HepG2 (cell line): ENCODE data around the gene ZNF138. TPM values are rescaled to one million over a fixed set of nuclear protein-coding genes. Genes with fewer than 3 reads are reported as not detected.
A peak's percentile ranks its signal among the peaks of the same experiment; 100 is the strongest.

Experiments
- ATAC-seq: fragments of 200-7000 bp; cut with Tn5 transposase; 3 replicates; pipeline ENCODE4 v1.9.1; 2020; ENCODE audit warnings: mild to moderate bottlenecking, moderate library complexity
- BruUV-seq: library from RNA; stranded (reverse); fragments of 400-500 nt; replicated peaks from 2 replicates; lab custom pipeline; 2021; lab: Mats Ljungman, UMichigan
- CTCF ChIA-PET: fragments of 300-600 bp; formaldehyde crosslinking; extraction: SDS; loops from one replicate; lab custom pipeline; 2021; ENCODE audit warnings: low total read pairs, inconsistent platforms, low intra/inter-chr PET ratio; lab: Yijun Ruan, JAX
- POLR2A ChIA-PET: fragments of 350-600 bp; sonication (Branson Sonifier 250); formaldehyde crosslinking; loops from one replicate; lab custom pipeline; 2020; ENCODE audit warnings: antibody characterized with exemption, inconsistent platforms; lab: Yijun Ruan, JAX
- DNase-seq: peaks from one replicate; pipeline ENCODE4 v3.0.0-alpha.2; 2015; ENCODE audit warnings: low spot score
- FAIRE-seq: peaks from 3 replicates; lab custom pipeline; 2011; peaks lifted over from hg19 to GRCh38; lab: Jason Lieb, UNC
- H2AFZ ChIP-seq: one replicate; pipeline ENCODE4 v1.6.1; 2011; ENCODE audit warnings: low read length, inconsistent platforms
- H3K27ac ChIP-seq: fragments of 300-600 bp; 3 replicates; pipeline ENCODE4 v1.8.0; 2011; ENCODE audit warnings: mixed run types, mild to moderate bottlenecking, mixed read lengths, low read length, inconsistent platforms; ENCODE audit not compliant: insufficient read depth; ENCODE audit errors: extremely low read length
- H3K27me3 ChIP-seq, 2 experiments: fragments of 200-600 bp in 1 of 2; 2 replicates in 1 of 2; 3 replicates in 1 of 2; pipeline versions ENCODE4 v1.6.0 to v1.8.0; 2011; ENCODE audit warnings: low read length in 2 of 2, mild to moderate bottlenecking in 2 of 2, moderate library complexity in 2 of 2, inconsistent platforms in 1 of 2; ENCODE audit not compliant: insufficient read depth in 2 of 2, control insufficient read depth in 1 of 2
- H3K36me3 ChIP-seq, 2 experiments: fragments of 200-600 bp in 1 of 2; replicated peaks in 1 of 2; 2 replicates in 1 of 2; 3 replicates in 1 of 2; pipeline versions ENCODE4 v1.5.1 to v1.8.0; 2011; ENCODE audit warnings: low read length in 2 of 2, inconsistent platforms in 1 of 2; ENCODE audit not compliant: insufficient read depth in 2 of 2, control insufficient read depth in 1 of 2
- H3K4me1 ChIP-seq: 2 replicates; pipeline ENCODE4 v1.5.1; 2012; ENCODE audit warnings: low read length, inconsistent platforms; ENCODE audit not compliant: insufficient read depth
- H3K4me2 ChIP-seq: 2 replicates; pipeline ENCODE4 v1.6.0; 2011; ENCODE audit warnings: low read depth, low read length, inconsistent platforms
- H3K4me3 ChIP-seq, 3 experiments: fragments of 200-600 bp in 1 of 3; sonication (generic), shearing (Covaris generic) in 1 of 3; replicated peaks in 1 of 3; 2 replicates each; pipeline ENCODE4 v1.5.1; 2011 to 2016; ENCODE audit warnings: low read length in 3 of 3, inconsistent platforms in 2 of 3, low read depth in 2 of 3, mild to moderate bottlenecking in 2 of 3, control low read depth in 1 of 3, mixed read lengths in 1 of 3; ENCODE audit not compliant: insufficient read depth in 1 of 3
- H3K79me2 ChIP-seq: one replicate; pipeline ENCODE4 v1.6.1; 2011; ENCODE audit warnings: low read length, inconsistent platforms; ENCODE audit not compliant: insufficient read depth
- H3K9ac ChIP-seq: 2 replicates; pipeline ENCODE4 v1.6.0; 2011; ENCODE audit warnings: mild to moderate bottlenecking, low read depth, low read length, inconsistent platforms; ENCODE audit not compliant: insufficient read depth
- H3K9me3 ChIP-seq: 2 replicates; pipeline ENCODE4 v1.5.1; 2012; ENCODE audit warnings: mild to moderate bottlenecking, low read length
- H4K20me1 ChIP-seq: 2 replicates; pipeline ENCODE4 v1.6.0; 2011; ENCODE audit warnings: inconsistent platforms, mild to moderate bottlenecking, low read length, moderate library complexity; ENCODE audit not compliant: insufficient read depth
- BHLHE40 ChIP-seq: IDR thresholded peaks from 2 replicates; pipeline ENCODE4 v1.6.1; 2011; ENCODE audit warnings: low read length, improper control_type of control experiment
- DNMT3B ChIP-seq: conservative IDR thresholded peaks from 2 replicates; pipeline ENCODE4 v1.6.1; 2016; ENCODE audit warnings: missing biosample characterization, control low read depth
- FOSL2 ChIP-seq: sonication (generic); formaldehyde crosslinking; IDR thresholded peaks from 2 replicates; pipeline ENCODE4 v1.4.0; 2020; ENCODE audit warnings: missing genetic modification reagents
- FOXO4 ChIP-seq: sonication (generic); formaldehyde crosslinking; conservative IDR thresholded peaks from 2 replicates; pipeline ENCODE4 v1.8.1; 2023; ENCODE audit warnings: missing genetic modification reagents
- GRHL1 ChIP-seq: sonication (generic); formaldehyde crosslinking; conservative IDR thresholded peaks from 2 replicates; pipeline ENCODE4 v1.8.0; 2022; ENCODE audit warnings: missing genetic modification reagents
- PRMT3 ChIP-seq: sonication (generic); formaldehyde crosslinking; IDR thresholded peaks from 2 replicates; pipeline ENCODE4 v1.8.1; 2022; ENCODE audit warnings: low read depth, mild to moderate bottlenecking, moderate library complexity, missing genetic modification reagents, borderline replicate concordance
- RBFOX2 ChIP-seq: fragments of 200-400 bp; formaldehyde crosslinking; IDR thresholded peaks from 2 replicates; pipeline ENCODE4 v1.6.1; 2017; ENCODE audit warnings: low read depth, mild to moderate bottlenecking, low read length
- SRY ChIP-seq: sonication (generic); formaldehyde crosslinking; IDR thresholded peaks from 2 replicates; pipeline ENCODE4 v1.8.0; 2022; ENCODE audit warnings: mild to moderate bottlenecking, missing genetic modification reagents
- THAP11 ChIP-seq: IDR thresholded peaks from 2 replicates; pipeline ENCODE4 v1.6.1; 2016; ENCODE audit warnings: missing biosample characterization, missing genetic modification reagents
- ZFP36L2 ChIP-seq: sonication (generic); formaldehyde crosslinking; IDR thresholded peaks from 2 replicates; pipeline ENCODE4 v1.4.0; 2020; ENCODE audit warnings: missing genetic modification reagents
- ZNF101 ChIP-seq: sonication (generic); formaldehyde crosslinking; IDR thresholded peaks from 2 replicates; pipeline ENCODE4 v1.4.0; 2020; ENCODE audit warnings: mild to moderate bottlenecking, low read depth, missing genetic modification reagents, borderline replicate concordance
- ZNF180 ChIP-seq: sonication (generic); formaldehyde crosslinking; IDR thresholded peaks from 2 replicates; pipeline ENCODE4 v1.4.0; 2020; ENCODE audit warnings: low read depth, missing genetic modification reagents, borderline replicate concordance
- ZNF318 ChIP-seq: sonication (generic); formaldehyde crosslinking; IDR thresholded peaks from 2 replicates; pipeline ENCODE4 v1.4.0; 2020; ENCODE audit warnings: mild to moderate bottlenecking, missing genetic modification reagents
- ZNF644 ChIP-seq: IDR thresholded peaks from 2 replicates; pipeline ENCODE4 v1.6.1; 2016; ENCODE audit warnings: low read depth
- ZNF775 ChIP-seq: sonication (generic); formaldehyde crosslinking; IDR thresholded peaks from 2 replicates; pipeline ENCODE4 v1.4.0; 2020; ENCODE audit warnings: missing genetic modification reagents, mild to moderate bottlenecking, moderate library complexity, borderline replicate concordance
- WGBS: methylation state at CpG from one replicate; pipeline ENCODE4 v1.1.6; 2017; ENCODE audit warnings: low lambda C conversion rate; 5-methylcytosine and 5-hydroxymethylcytosine counted together
- in situ Hi-C: cut with HindIII; loops from 2 replicates; pipeline ENCODE4 v1.10.0; 2017; ENCODE audit warnings: low pct_unique_long_range_greater_than_20kb; ENCODE audit not compliant: extremely low pct_ligation_motif_present
- intact Hi-C: fragments of 100-400 bp; cut with micrococcal nuclease; formaldehyde crosslinking; loops from one replicate; pipeline ENCODE4 v1.10.0; 2022; ENCODE audit not compliant: unreplicated experiment
- polyA plus RNA-seq, 8 experiments: library from polyadenylated mRNA; depleted of rRNA in 3 of 8; stranded (reverse) in 7 of 8; unstranded in 1 of 8; fragments of >200 nt; fragmentation: Illumina TruSeq in 4 of 8; extraction: Trizol in 4 of 8; gene quantifications; 2 replicates each; pipeline versions ENCODE4 v1.2.1 to v1.2.3, GENCODE V29; 2011 to 2016; ENCODE audit warnings: low read depth in 4 of 8, missing spikeins in 1 of 8, mixed read lengths in 1 of 8; ENCODE audit not compliant: insufficient read depth in 1 of 8
- total RNA-seq, 5 experiments: library from RNA; depleted of rRNA; stranded (reverse); fragments of >200 nt; fragmentation: Illumina TruSeq; extraction: Trizol; gene quantifications; 2 replicates each; pipeline ENCODE4 v1.2.3, GENCODE V29; 2016; ENCODE audit warnings: low read depth in 1 of 5

The ZNF138 gene
- total and polyA plus RNA-seq, 2 of the 13 experiments (the other 11 are each of a cell fraction or from before 2014, with no cell fraction given): 2.7 to 5.8 TPM

- Histone ChIP-seq H3K36me3 (no peaks in the 10 kb centered on the region), H3K4me1 (peaks cover 10% of the 10 kb centered on the region), H3K9me3 (peaks cover 19% of the 10 kb centered on the region; the same call in 1 of the 2 replicates), H4K20me1 (no peaks in the 10 kb centered on the region), H3K4me2 (no peak overlapping the region), H3K9ac (no peak overlapping the region), H3K27me3 (peaks cover 6 to 81% of the 10 kb centered on the region in 2 experiments; a peak in 4 of 5 replicates), H3K4me3 (no peak overlapping the region), H3K27ac (no peak overlapping the region), H3K79me2 (no peaks in the 10 kb centered on the region), H2AFZ (no peak overlapping the region)
- ChIA-PET CTCF (no interaction called here), POLR2A (no interaction called here)
- BruUV-seq: no TSS peak
- FAIRE-seq: no peak
- intact Hi-C loops: no loop called here
- no peak for ATAC-seq
- WGBS: 37% methylated on average over 5 of the region's 5 CpGs
- DNase-seq: no peak
- in situ Hi-C loops: no loop called here
- TF ChIP-seq ZNF180 (CRISPR knock-in tag): no peak
- TF ChIP-seq BHLHE40: peak; percentile 66
- no peak for TF ChIP-seq GRHL1 (CRISPR knock-in tag)
- no peak for TF ChIP-seq ZNF318
- no peak for TF ChIP-seq THAP11 (CRISPR knock-in tag)
- no peak for TF ChIP-seq ZNF101 (CRISPR knock-in tag)
- no peak for TF ChIP-seq PRMT3 (CRISPR knock-in tag)
- no peak for TF ChIP-seq SRY (CRISPR knock-in tag)
- no peak for TF ChIP-seq ZNF775 (CRISPR knock-in tag)
- TF ChIP-seq ZNF644 (CRISPR knock-in tag): 0 out of 2 replicates have a peak, but pooled peaks have one; percentile 14
- no peak for TF ChIP-seq FOXO4
- peak; percentile 87 for TF ChIP-seq FOSL2 (CRISPR knock-in tag)
- no peak for TF ChIP-seq ZFP36L2 (CRISPR knock-in tag)
- TF ChIP-seq DNMT3B: no peak
- TF ChIP-seq RBFOX2: no peak
Observed at GRCh38 chr7:64878684-64879083, 84.5 kb downstream of the ZNF138 start.
